Hematopoietic multipotent progenitor cell treated with erythropoietin and hydrocortisone succinate and interleukin-3 and kit ligand, for 8 days (in vitro differentiated cells): ENCODE results near the gene BAIAP2.
"Not testable (repeated sequence)": the region's sequence is repeated elsewhere in the genome, so short reads cannot be mapped to it uniquely, and the experiment has no call there.

Experiments used
- DNase-seq: peaks from one replicate; pipeline ENCODE4 v3.0.0-alpha.2; 2015

The BAIAP2 gene

GRCh38 chr17:81129711-81130367 lies 94.9 kb downstream of the BAIAP2 start:
- DNase-seq, result no peak

- DNase-seq, result no peak
Observed at GRCh38 chr17:81130385-81131361, 95.7 kb downstream of the BAIAP2 start.

GRCh38 chr17:81131486-81132196 lies 96.7 kb downstream of the BAIAP2 start:
- DNase-seq, result no peak

GRCh38 chr17:81132197-81132540 lies 97.2 kb downstream of the BAIAP2 start:
- no peak for DNase-seq

- DNase-seq, result no peak
Observed at GRCh38 chr17:81132770-81133723, 98.1 kb downstream of the BAIAP2 start.

GRCh38 chr17:81134064-81134781 lies 99.3 kb downstream of the BAIAP2 start:
- DNase-seq, result no peak

GRCh38 chr17:81135505-81136278 lies 100.7 kb downstream of the BAIAP2 start:
- no peak for DNase-seq

- no peak for DNase-seq
Observed at GRCh38 chr17:81136366-81136765, 101.4 kb downstream of the BAIAP2 start.

GRCh38 chr17:81137248-81137647 lies 102.3 kb downstream of the BAIAP2 start:
- DNase-seq, result no peak

- DNase-seq, result no peak
Observed at GRCh38 chr17:81138083-81138482, 103.1 kb downstream of the BAIAP2 start.

- no peak for DNase-seq
Observed at GRCh38 chr17:81138500-81138899, 103.5 kb downstream of the BAIAP2 start.

- no peak for DNase-seq
Observed at GRCh38 chr17:81139428-81139827, 104.5 kb downstream of the BAIAP2 start.

- no peak for DNase-seq
Observed at GRCh38 chr17:81140018-81140417, 105.1 kb downstream of the BAIAP2 start.

GRCh38 chr17:81140695-81141094 lies 105.7 kb downstream of the BAIAP2 start:
- DNase-seq, result no peak

- peak; percentile 77 for DNase-seq
Observed at GRCh38 chr17:81142301-81143199, 107.6 kb downstream of the BAIAP2 start.

- DNase-seq, result no peak
Observed at GRCh38 chr17:81143200-81143527, 108.2 kb downstream of the BAIAP2 start.

- DNase-seq, result no peak
Observed at GRCh38 chr17:81143717-81144422, 108.9 kb downstream of the BAIAP2 start.

GRCh38 chr17:81144423-81144781 lies 109.5 kb downstream of the BAIAP2 start:
- DNase-seq, result no peak

GRCh38 chr17:81146208-81146607 lies 111.3 kb downstream of the BAIAP2 start:
- DNase-seq, result not testable (repeated sequence)
